ENCODE data around the gene RBM26.
"Not testable (repeated sequence)": the region's sequence is repeated elsewhere in the genome, so short reads cannot be mapped to it uniquely, and the experiment has no call there.

Gene RBM26

DNA sequence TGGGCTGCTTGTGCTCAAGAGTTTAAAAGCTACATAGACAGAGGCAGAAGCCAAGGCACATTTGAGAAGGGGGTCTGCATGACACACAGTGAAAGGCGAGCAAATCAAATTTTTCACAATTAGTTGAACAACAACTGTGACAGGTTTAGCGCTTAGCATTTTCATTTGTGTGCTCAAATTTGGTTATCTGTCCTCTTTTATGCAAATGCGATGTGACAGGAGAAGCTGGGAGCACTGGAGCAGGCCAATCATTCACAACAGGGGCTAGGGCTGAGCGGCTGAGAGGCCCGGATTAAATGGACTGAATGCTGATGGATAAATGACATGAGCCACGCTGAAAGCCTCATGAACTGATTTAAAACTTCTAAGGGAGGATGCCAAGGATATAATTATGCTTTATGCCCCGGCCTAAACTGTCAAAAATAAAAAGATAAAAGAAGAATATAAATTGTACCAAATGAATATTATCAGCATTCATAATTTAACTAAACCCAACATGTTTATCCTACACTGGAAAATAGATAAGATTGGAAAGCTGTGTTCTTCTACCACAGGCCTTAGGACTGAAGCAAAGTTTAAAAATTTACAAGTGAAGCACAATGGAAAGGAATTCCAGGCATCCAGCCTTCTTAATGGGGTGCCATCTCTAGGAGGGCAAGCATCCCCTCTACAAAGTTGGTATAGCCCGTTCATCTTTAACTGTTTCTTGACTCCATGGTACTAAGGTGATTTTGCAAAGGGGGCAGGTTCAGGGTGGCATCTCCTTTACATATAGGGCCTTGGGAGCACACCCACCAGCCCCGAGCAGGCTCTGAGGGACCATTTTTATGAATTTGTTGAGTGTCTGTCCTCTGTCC is 117.9 kb downstream of the RBM26 start:
- H3K4me3 ChIP-seq (ENCODE audit: insufficient read depth, low read depth, low read length), result no peak overlapping the region
- peak overlapping the region; percentile 89 for H3K27ac ChIP-seq (ENCODE audit: insufficient read depth, low read depth, low read length, poor library complexity, severe bottlenecking)
- no peaks in the 10 kb centered on the region for H3K9me3 ChIP-seq (ENCODE audit: control insufficient read depth, low read length)
- peaks cover 22% of the 10 kb centered on the region for H3K4me1 ChIP-seq (ENCODE audit: control insufficient read depth, insufficient read depth, low read length)
- no peaks in the 10 kb centered on the region for H3K27me3 ChIP-seq (ENCODE audit: control insufficient read depth, insufficient read depth, low read length, poor library complexity, severe bottlenecking)
- H3K36me3 ChIP-seq (ENCODE audit: control insufficient read depth, insufficient read depth, low read length), result no peaks in the 10 kb centered on the region
- 8 to 16% methylated on average over 7 to 9 of the region's 9 CpGs for WGBS, 2 experiments

GRCh38 chr13:79285159-79285558 is 120.9 kb downstream of the RBM26 start:
- no peaks in the 10 kb centered on the region for H3K27me3 ChIP-seq (ENCODE audit: control insufficient read depth, insufficient read depth, low read length, poor library complexity, severe bottlenecking)
- H3K9me3 ChIP-seq (ENCODE audit: control insufficient read depth, low read length), result no peaks in the 10 kb centered on the region
- no peaks in the 10 kb centered on the region for H3K36me3 ChIP-seq (ENCODE audit: control insufficient read depth, insufficient read depth, low read length)
- no peak overlapping the region for H3K27ac ChIP-seq (ENCODE audit: insufficient read depth, low read depth, low read length, poor library complexity, severe bottlenecking)
- WGBS, 2 experiments, result 94 to 100% methylated on average over 1 to 3 of the region's 3 CpGs
- no peak overlapping the region for H3K4me3 ChIP-seq (ENCODE audit: insufficient read depth, low read depth, low read length)
- peaks cover 36% of the 10 kb centered on the region for H3K4me1 ChIP-seq (ENCODE audit: control insufficient read depth, insufficient read depth, low read length)

GRCh38 chr13:79283742-79284141 is 122.3 kb downstream of the RBM26 start:
- Histone ChIP-seq H3K4me1 (ENCODE audit: control insufficient read depth, insufficient read depth, low read length) (peaks cover 35% of the 10 kb centered on the region), H3K4me3 (ENCODE audit: insufficient read depth, low read depth, low read length) (no peak overlapping the region), H3K27ac (ENCODE audit: insufficient read depth, low read depth, low read length, poor library complexity, severe bottlenecking) (no peak overlapping the region), H3K27me3 (ENCODE audit: control insufficient read depth, insufficient read depth, low read length, poor library complexity, severe bottlenecking) (no peaks in the 10 kb centered on the region), H3K36me3 (ENCODE audit: control insufficient read depth, insufficient read depth, low read length) (no peaks in the 10 kb centered on the region), H3K9me3 (ENCODE audit: control insufficient read depth, low read length) (no peaks in the 10 kb centered on the region)
- WGBS, 2 experiments, result 95 to 99% methylated on average over 2 of the region's 2 CpGs

- H3K4me3 ChIP-seq (ENCODE audit: insufficient read depth, low read depth, low read length), result no peak overlapping the region
- no peaks in the 10 kb centered on the region for H3K9me3 ChIP-seq (ENCODE audit: control insufficient read depth, low read length)
- 94 to 98% methylated on average over 3 of the region's 3 CpGs for WGBS, 2 experiments
- no peak overlapping the region for H3K27ac ChIP-seq (ENCODE audit: insufficient read depth, low read depth, low read length, poor library complexity, severe bottlenecking)
- no peaks in the 10 kb centered on the region for H3K36me3 ChIP-seq (ENCODE audit: control insufficient read depth, insufficient read depth, low read length)
- H3K27me3 ChIP-seq (ENCODE audit: control insufficient read depth, insufficient read depth, low read length, poor library complexity, severe bottlenecking), result no peaks in the 10 kb centered on the region
- peaks cover 28% of the 10 kb centered on the region for H3K4me1 ChIP-seq (ENCODE audit: control insufficient read depth, insufficient read depth, low read length)
These were observed 123.1 kb downstream of the RBM26 start for GRCh38 chr13:79282976-79283375.

DNA sequence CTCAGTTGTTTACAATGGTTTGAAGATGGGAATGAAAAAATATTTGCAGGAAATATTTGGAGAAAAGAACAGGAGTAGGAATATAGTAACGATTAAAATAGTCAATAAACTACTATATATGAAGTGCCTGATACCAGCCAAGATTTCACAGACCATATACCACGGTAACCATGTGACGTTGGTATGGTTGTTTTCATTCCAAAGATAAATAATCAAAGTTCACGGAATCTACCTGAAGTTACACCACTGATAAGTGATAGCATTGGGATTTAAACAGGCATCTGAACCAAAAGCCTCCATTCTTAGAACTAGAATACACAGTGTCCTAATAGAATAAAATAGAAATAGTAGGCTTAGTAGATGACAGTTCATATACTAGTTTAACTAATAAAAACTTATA is 123.5 kb downstream of the RBM26 start:
- H3K27ac ChIP-seq (ENCODE audit: insufficient read depth, low read depth, low read length, poor library complexity, severe bottlenecking), result no peak overlapping the region

GRCh38 chr13:79281339-79281747 is 124.7 kb downstream of the RBM26 start:
- H3K4me3 ChIP-seq (ENCODE audit: insufficient read depth, low read depth, low read length), result no peak overlapping the region
- peaks cover 18% of the 10 kb centered on the region for H3K4me1 ChIP-seq (ENCODE audit: control insufficient read depth, insufficient read depth, low read length)
- no peaks in the 10 kb centered on the region for H3K9me3 ChIP-seq (ENCODE audit: control insufficient read depth, low read length)
- no peaks in the 10 kb centered on the region for H3K27me3 ChIP-seq (ENCODE audit: control insufficient read depth, insufficient read depth, low read length, poor library complexity, severe bottlenecking)
- 3 to 5% methylated on average over 3 of the region's 3 CpGs for WGBS, 2 experiments
- H3K36me3 ChIP-seq (ENCODE audit: control insufficient read depth, insufficient read depth, low read length), result no peaks in the 10 kb centered on the region
- peak overlapping the region; percentile 46 for H3K27ac ChIP-seq (ENCODE audit: insufficient read depth, low read depth, low read length, poor library complexity, severe bottlenecking)

More for the DNA sequence above, 123.5 kb downstream of the RBM26 start:
- H3K36me3 ChIP-seq (ENCODE audit: control insufficient read depth, insufficient read depth, low read length), result no peaks in the 10 kb centered on the region
- no peaks in the 10 kb centered on the region for H3K9me3 ChIP-seq (ENCODE audit: control insufficient read depth, low read length)
- WGBS, 2 experiments, result 50 to 62% methylated on average over 2 to 3 of the region's 4 CpGs
- no peaks in the 10 kb centered on the region for H3K27me3 ChIP-seq (ENCODE audit: control insufficient read depth, insufficient read depth, low read length, poor library complexity, severe bottlenecking)
- H3K4me3 ChIP-seq (ENCODE audit: insufficient read depth, low read depth, low read length), result no peak overlapping the region
- peaks cover 23% of the 10 kb centered on the region for H3K4me1 ChIP-seq (ENCODE audit: control insufficient read depth, insufficient read depth, low read length)

DNA sequence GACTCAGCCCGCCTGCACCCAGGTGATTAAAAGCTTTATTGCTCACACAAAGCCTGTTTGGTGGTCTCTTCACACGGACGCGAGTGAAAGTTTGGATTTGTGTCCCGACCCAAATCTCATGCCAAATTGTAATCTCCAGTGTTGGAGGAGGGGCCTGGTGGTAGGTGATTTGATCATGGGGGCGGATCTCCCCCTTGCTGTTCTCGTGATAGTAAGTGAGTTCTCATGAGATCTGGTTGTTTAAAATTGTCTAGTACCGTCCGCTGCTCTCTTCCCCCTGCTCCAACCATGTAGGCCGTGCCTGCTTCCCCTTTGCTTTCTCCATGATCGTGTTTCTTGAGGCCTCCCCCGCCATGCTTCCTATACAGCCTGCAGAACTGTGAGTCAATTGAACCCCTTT is 126.3 kb downstream of the RBM26 start:
- H3K27ac ChIP-seq (ENCODE audit: insufficient read depth, low read depth, low read length, poor library complexity, severe bottlenecking), result not testable (repeated sequence)

GRCh38 chr13:79273045-79273444 is 133.0 kb downstream of the RBM26 start:
- Histone ChIP-seq H3K27me3 (ENCODE audit: control insufficient read depth, insufficient read depth, low read length, poor library complexity, severe bottlenecking) (no peaks in the 10 kb centered on the region), H3K27ac (ENCODE audit: insufficient read depth, low read depth, low read length, poor library complexity, severe bottlenecking) (no peak overlapping the region), H3K9me3 (ENCODE audit: control insufficient read depth, low read length) (no peaks in the 10 kb centered on the region), H3K4me1 (ENCODE audit: control insufficient read depth, insufficient read depth, low read length) (no peaks in the 10 kb centered on the region), H3K36me3 (ENCODE audit: control insufficient read depth, insufficient read depth, low read length) (no peaks in the 10 kb centered on the region), H3K4me3 (ENCODE audit: insufficient read depth, low read depth, low read length) (no peak overlapping the region)

More for the DNA sequence above, 126.3 kb downstream of the RBM26 start:
- not testable (repeated sequence) for H3K36me3 ChIP-seq (ENCODE audit: control insufficient read depth, insufficient read depth, low read length); H3K27me3 ChIP-seq (ENCODE audit: control insufficient read depth, insufficient read depth, low read length, poor library complexity, severe bottlenecking); H3K9me3 ChIP-seq (ENCODE audit: control insufficient read depth, low read length); H3K4me3 ChIP-seq (ENCODE audit: insufficient read depth, low read depth, low read length)
- WGBS, 2 experiments, result 79 to 91% methylated on average over 12 of the region's 12 CpGs
- peaks cover 18% of the 10 kb centered on the region for H3K4me1 ChIP-seq (ENCODE audit: control insufficient read depth, insufficient read depth, low read length)

DNA sequence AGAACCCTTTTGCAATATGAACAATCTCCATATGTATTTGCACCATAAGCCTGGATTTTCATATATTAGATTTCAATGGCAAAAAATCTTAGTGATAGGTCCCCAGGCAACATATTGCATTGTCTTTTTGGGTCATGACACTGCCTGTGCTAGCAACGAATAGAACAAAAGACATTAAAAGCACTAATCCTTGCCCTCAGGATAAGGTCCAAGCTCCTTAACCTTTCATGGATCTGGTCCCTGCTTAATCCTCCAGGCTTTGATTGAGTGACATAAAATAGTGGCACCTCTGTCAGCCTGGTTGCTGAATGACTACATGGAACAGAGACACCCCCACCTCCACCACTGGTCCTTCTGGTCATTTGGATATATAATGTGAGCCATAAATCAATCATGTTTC is 134.4 kb downstream of the RBM26 start:
- no peaks in the 10 kb centered on the region for H3K9me3 ChIP-seq (ENCODE audit: control insufficient read depth, low read length)
- H3K27me3 ChIP-seq (ENCODE audit: control insufficient read depth, insufficient read depth, low read length, poor library complexity, severe bottlenecking), result no peaks in the 10 kb centered on the region
- H3K4me1 ChIP-seq (ENCODE audit: control insufficient read depth, insufficient read depth, low read length), result no peaks in the 10 kb centered on the region
- 22 to 26% methylated on average over 1 of the region's 1 CpG for WGBS, 2 experiments
- no peaks in the 10 kb centered on the region for H3K36me3 ChIP-seq (ENCODE audit: control insufficient read depth, insufficient read depth, low read length)
- no peak overlapping the region for H3K4me3 ChIP-seq (ENCODE audit: insufficient read depth, low read depth, low read length)
- H3K27ac ChIP-seq (ENCODE audit: insufficient read depth, low read depth, low read length, poor library complexity, severe bottlenecking), result no peak overlapping the region

DNA sequence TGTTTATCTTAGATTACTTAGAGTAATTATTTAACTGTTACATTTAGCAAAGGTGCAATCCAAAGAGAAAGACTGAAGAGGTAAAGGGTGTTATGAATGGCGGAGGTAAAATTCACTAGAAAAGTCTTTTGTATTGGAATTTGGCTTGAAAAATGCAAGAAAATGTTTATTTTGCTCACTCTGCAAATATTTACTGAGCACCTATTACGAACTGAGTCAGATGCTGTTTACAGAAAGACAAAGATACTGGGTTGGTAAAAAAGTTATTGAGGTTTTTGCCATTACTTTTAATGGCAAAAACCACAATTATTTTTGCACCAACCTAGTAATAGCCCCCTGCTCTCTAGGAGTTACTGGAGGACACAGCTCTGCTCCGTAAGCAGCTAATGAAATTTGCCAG is 135.2 kb downstream of the RBM26 start:
- no peak overlapping the region for H3K4me3 ChIP-seq (ENCODE audit: insufficient read depth, low read depth, low read length)
- 95 to 96% methylated on average over 3 of the region's 3 CpGs for WGBS, 2 experiments
- H3K27me3 ChIP-seq (ENCODE audit: control insufficient read depth, insufficient read depth, low read length, poor library complexity, severe bottlenecking), result no peaks in the 10 kb centered on the region
- no peaks in the 10 kb centered on the region for H3K36me3 ChIP-seq (ENCODE audit: control insufficient read depth, insufficient read depth, low read length)
- H3K4me1 ChIP-seq (ENCODE audit: control insufficient read depth, insufficient read depth, low read length), result no peaks in the 10 kb centered on the region
- H3K9me3 ChIP-seq (ENCODE audit: control insufficient read depth, low read length), result no peaks in the 10 kb centered on the region
- H3K27ac ChIP-seq (ENCODE audit: insufficient read depth, low read depth, low read length, poor library complexity, severe bottlenecking), result no peak overlapping the region

Data from ectodermal cell (in vitro differentiated cells).